NCI-H1105 treated with DMSO at 0.1 percent for 48 hours (cell line): Measurements from ENCODE around the gene CUTA.

Experiments
- DNase-seq: peaks from one replicate; lab custom pipeline; 2025; lab: John Stamatoyannopoulos, UW

CUTA gene

DNA sequence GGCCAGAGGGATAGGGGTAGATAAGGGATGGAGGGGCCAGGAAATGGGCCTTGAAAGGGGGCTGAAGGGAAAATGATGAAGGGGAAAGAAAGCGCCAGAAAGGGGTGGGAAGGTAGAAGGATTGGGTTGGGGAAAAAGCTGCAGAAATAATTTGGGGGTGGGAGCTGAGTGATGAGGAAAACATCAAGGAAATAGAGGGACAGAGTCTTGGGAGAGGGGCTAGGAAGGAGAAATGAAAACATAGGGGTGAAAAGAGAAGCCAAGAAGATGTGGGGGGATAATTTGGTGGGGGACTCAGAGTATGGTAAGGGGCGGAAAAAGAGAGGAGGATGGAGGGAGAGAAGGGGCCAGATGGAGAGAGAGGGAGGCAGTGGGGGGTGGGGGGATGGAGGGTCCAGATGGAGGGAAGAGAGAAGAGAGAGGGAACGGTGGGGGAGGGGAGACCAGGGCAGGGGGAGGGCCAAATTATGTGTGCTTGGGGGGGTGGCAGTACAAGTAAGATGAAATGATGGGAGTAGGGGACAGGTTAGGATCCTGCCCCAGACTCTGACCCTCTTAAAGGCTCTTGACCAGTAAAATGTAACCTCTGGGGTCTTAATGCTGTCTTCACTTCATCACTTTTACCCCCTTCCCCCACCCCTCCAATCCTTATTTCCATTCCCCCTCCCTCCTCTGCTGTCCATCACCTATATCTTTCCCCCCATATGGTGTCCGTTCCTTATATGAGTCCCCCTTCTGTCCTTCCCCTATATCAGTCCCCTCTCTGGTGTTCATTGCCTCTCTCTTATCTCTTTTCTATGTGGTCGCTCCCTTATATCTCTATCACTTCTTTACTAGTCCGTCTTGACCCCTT is 2.8 kb upstream of the CUTA start:
- no peak for DNase-seq

DNA sequence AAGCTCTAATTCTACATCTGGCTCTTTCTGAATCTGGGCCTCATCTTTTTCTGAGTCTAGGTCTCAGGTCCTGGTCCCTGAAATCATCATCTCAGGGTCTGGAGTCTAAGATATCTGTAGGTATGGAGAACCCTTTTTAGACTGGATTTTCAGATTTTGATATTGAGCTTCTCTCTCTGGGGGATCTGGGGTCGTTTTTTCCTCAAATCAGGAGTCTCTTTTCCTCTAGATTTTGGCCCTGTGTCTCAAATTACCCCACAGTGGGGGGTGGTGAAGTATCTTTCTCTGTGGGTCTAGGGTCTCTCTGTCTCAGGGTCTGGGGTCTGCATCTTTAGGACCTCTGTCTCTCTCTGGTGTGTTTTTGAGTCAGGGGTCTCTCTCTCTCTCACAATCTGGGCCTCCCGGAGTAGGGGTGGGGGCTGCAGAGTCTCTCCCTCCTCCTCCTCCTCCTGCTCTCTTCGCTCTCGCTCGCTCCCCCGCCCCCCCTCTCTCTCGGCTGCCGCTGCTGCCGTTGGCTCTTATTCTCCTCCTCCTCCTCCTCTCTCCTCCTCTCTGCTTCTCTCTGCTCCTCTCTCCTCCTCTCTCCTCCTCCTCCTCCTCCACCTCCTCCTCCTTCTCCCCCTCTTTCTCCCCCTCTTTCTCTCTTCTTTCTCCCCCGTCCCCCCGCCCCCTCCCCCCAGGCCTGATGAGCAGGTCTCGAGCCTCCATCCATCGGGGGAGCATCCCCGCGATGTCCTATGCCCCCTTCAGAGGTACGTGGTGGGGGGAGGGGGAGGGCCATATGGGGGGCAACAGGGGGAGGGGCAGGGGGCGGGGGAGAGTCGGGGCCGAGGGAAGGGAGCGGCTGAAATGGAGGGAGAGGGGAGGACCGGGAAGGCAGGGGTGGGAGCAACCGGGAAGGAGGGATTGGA is 1.9 kb upstream of the CUTA start, which contains the start of gene SYNGAP1:
TSS of gene SYNGAP1 (plus strand) at position 486 of the 911 bp plus-strand sequence. CDS start at position 686, 200 bp downstream.
- peak; percentile 50 for DNase-seq

DNA sequence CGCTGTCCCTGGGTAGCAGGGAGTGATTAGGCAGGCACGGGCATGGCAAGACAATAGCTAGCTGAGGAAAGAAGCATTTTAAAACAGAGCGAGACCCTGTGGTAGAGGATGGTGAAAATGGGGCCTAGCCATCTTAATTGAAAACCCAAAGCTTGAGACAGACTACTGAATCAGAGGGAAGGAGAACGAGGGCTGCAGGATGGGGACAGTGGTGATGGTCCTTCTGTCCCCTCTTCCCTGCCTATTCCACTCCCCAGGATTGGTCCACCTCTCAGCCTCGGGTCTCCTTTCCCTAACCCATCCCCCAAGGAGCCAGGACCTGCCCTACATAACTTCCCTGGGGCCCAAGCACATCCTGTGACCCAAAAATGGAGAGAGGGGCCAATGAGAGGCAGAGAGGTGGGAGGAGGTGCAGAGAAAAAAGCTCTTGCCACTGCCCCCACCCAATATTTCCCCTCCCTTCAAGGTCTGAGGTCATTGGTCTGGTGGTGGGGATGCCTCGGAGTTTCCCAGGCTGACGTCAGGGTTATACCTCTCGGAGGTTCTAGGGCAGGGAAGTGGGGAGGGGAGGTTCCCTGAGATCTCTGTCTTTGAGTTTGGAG is 884 bp upstream of the CUTA start:
- no peak for DNase-seq

DNA sequence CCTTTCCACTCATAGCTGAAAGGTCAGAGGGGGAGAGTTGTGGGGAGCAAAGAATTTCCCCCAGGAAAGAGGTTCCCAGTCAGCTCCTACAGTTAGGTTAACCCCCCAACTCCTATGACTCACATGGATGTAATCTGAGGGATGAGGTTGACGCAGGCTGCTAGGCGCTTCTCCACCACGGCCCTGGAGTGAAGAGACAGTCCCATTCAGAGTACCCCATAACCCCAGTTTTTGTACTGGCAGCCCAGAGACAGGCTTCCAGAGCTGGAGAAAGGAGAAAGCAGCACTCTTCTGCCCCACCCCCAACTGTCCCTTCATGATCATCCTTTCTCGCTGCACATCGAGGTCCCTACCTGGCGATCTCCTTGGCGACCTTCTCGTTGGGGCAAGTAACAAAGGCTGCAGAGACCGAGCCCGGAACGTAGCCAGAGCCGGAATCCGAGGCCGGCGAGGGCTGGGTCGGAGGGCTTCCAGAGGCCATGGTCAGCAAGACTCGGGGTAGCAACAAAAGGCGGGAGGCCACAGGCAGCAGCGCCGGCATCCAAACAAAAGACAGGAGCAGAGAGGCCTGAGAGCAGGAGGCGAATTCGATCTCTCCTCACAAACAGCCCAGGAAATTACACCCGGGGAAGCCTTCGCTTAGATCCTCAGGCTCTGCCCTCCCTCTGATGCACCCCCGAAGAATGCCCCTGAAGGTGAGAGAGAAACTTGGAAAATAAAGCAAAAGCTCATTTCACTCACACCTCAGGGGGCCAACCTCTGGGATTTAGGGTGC is 592 bp downstream of the CUTA start:
- DNase-seq = no peak

DNA sequence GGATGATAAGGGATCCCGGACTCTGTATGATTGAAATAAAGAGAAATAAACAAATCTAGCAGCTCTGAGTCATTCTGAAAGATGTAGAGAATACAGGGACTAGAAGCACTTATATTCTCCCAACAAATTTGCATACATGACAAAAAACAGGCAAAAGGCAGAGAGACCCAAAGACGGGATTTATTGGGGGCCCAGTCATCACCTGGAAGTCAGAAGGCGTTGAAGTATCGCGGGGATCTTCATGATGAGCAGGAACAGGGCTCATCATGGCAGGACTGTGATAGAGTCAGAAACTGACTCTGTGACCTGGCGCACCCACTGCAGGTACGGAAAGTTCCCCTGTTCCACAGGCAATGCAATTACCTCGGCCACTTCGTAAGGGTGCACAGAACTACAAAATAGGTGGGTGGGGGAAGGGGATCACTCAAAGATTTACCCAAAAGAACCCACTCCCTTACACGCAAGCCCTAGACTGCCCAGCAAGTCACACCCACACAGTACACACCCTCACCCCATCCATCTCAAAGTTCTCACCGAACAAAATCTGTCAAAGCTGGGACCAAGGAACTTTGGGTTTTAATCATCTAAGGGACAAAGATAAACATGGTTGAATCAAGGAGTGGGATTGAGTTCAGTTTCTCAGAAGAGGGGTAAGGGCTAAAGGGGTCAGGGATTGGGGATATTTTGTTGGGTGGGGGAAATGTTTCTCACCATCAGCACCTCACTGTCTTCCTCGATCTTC is 1.4 kb downstream of the CUTA start:
- DNase-seq = no peak

DNA sequence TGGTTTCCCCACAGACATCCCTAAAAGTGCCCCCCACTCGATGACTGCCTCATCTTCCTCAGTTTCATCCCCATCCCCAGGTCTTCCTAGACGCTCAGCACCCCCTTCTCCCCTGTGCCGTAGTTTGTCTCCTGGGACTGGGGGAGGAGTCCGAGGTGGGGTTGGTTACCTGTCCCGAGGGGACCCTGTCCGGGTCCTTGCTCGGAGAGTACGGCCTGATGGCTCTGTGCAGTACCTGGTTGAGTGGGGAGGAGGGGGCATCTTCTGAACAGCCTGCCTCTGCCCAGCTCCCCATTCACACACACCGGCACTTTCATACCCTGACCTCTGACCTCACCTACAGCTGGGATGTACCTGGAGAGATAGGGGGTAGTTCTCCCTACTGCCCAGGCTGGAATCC is 2.1 kb downstream of the CUTA start:
- DNase-seq = no peak

DNA sequence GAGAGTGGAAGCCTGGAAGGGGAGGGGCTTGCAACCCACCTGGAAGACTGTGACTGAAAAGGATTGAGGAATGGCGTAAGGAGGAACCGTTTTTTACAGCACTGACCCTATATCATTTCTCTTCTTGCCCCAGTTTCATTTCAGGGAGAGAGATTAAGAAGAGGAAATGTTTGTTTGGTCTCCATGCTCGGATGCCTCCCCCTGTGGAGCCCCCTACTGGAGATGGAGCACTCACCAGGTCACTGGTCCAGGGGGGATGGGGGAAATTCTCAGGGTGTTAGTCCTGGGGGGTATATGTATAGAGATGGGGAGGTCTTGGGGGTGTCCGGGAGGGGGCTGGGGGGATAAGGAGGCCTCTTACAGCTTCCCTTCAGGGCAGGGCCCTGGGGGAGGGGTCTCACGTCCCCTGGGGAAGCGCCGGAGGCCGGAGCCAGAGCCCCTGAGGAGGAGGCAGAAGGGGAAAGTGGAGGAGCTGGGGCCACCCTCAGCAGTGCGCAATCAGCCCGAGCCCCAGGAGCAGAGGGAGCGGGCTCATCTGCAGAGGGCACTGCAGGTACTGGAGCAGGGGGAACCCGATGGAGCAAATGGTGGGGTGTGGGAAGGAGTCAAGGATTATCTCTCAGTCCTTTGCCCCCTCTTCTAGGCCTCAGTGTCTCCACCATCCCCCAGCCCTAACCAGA is 3.2 kb downstream of the CUTA start:
- DNase-seq = no peak

DNA sequence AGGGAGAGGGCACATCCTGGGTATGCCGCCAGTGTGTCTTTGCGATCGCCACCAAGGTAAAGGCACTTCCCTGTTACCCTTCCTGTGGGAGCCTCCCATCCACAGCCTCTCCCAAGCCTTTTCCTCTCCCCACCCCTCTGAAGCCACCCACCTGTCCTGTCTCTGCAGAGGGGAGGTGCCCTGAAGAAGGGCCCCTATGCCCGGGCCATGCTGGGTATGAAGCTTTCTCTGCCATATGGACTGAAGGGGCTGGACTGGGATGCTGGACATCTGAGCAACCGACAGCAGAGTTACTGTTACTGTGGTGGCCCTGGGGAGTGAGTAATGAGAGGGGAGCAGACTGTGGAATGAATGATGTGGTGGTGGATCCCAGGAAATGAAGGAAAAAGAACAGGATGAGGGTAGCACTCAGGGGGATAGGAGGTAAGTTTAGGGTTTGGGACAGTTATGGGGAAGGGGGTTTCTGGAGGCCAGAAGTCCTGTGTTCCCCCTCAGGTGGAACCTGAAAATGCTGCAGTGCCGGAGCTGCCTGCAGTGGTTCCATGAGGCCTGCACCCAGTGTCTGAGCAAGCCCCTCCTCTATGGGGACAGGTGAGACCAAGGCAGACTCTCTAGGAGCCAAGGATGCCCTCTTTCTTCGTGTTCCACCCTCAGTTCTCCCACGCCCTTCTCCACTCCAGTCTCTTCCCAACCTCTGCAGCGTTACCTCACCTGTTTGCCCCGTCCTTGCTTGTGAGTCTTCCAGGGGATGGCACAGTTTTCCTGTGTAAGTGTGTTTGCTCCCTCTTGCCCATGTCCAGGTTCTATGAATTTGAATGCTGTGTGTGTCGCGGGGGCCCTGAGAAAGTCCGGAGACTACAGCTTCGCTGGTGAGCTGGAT is 4.4 kb downstream of the CUTA start:
- no peak for DNase-seq

DNA sequence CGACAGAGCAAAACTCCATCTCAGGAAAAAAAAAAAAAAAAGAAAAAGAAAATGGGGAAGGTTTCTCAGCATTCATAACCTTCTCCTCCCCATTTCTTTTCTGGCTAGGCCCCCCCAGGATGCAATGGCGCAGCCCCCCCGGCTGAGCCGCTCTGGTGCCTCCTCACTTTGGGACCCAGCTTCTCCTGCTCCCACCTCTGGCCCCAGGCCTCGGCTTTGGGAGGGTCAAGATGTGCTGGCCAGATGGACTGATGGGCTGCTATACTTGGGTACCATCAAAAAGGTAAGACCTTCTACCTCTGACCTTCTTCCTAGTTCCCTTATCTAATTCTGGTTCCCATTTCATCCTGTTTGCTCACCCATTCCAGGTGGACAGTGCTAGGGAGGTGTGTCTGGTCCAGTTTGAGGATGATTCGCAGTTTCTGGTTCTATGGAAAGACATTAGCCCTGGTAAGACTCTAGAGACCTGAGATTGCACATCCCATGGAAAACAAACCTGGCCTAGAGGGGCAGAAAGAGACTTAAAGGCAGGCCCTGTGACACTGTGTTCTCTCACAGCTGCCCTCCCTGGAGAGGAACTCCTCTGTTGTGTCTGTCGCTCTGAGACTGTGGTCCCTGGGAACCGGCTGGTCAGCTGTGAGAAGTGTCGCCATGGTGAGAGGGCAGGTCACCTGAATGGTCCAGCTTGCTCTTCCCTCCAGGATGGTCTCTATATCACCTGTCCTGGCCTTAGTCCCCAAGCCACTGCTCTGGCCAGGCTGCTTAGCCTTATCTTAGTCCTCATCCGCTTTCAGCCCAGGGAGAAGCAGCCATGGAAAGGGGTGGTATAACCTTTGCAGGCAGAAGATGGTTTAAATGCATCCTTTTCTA is 5.5 kb downstream of the CUTA start:
- no peak for DNase-seq

DNA sequence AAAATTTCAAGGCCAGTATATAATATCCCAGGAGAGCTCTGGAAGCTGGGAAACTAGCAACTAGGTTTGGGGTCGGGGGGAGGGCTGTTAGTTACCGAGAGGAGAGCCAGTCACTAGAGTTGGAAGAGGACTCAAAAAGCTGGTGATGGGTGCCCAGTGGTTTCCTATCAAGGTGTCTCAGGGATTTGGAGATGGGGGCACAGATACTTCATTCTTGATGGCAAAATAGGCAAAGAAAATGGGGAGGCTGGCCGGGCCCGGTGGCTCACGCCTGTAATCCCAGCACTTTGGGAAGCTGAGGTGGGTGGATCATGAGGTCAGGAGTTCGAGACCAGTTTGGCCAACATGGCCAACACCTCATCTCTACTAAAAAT is 6.3 kb downstream of the CUTA start:
- DNase-seq = no peak

DNA sequence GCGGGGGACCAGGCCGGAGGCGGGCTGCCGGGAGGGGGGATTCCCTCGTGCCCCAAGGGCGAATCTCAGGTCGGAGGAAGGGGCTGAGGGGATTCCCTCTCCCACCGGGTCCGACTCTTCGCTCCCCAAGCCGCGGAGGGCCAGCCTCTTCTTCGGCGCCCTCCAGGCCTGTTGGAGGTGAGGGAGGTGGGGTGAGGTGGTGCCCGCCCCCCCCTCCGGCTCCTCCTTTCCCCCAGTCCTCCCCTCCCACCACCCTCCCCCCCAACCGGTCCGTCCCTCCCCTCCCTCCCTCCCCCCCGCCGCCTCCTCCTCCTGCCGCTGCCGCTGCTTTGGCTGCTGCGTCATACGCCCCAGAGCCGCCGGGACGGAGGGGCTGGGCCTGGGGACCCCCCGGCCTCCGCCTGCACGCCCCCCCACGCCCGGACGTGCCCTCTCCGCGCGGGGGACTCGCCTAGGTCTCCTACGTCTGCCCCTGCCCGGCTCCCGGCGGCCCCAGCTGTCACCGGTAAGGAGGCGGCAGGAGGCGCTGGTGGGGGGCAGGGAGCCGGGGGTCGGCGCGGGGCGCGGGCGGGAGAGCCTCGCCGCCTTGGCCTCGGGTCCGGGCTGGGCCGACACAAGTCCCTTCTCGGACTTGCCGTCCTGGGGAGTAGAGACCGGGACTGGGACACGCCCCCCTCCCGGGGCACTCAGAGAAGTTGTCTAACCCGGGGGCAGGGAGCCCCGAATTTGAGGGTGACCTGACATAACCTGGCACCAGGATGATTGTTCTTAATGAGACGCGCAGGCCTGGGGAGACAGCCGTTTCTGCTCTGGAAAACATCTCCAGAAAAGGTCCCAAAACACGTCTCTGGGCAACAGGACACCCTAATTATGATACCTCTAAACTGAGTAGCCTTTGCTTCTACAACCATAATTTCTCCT is 6.9 kb downstream of the CUTA start, which contains the start of gene PHF1:
TSS of gene PHF1 (plus strand) at position 304 of the 921 bp plus-strand sequence. CDS start 1,250 bp downstream, outside the sequence.
- no peak for DNase-seq

DNA sequence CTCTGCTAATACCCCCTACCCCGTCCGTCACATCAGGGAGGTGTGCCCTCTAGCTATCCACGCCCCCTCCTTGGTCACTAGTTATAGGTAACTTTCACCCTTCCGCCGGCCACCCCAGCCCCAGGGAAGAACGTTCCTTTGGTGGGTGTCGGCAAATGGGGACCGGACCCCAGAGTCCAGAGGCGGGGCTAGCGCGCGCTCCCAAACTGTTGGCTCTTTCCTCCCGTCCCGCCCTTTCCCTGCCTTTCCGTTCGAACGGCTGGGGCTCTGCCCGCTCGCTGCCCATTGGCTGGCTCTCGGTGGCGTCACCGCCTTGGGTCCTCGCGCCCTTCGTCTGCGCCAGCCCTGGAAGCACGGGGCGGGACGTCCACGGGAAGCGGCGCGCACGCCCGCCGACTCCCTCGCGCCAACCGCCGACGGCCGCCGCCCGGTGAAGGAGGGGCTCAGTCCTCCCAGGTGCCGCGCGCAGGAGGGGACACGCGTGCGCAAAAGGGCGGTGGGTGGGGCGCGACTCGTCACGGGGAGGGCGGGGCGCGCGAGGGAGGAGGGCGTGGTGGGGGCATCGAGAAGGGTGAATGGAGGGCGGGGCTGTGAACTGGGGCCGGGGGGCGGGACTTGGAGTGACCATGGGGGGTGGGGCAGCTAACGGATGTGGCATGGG is 7.7 kb downstream of the CUTA start:
- DNase-seq = peak; percentile 97

DNA sequence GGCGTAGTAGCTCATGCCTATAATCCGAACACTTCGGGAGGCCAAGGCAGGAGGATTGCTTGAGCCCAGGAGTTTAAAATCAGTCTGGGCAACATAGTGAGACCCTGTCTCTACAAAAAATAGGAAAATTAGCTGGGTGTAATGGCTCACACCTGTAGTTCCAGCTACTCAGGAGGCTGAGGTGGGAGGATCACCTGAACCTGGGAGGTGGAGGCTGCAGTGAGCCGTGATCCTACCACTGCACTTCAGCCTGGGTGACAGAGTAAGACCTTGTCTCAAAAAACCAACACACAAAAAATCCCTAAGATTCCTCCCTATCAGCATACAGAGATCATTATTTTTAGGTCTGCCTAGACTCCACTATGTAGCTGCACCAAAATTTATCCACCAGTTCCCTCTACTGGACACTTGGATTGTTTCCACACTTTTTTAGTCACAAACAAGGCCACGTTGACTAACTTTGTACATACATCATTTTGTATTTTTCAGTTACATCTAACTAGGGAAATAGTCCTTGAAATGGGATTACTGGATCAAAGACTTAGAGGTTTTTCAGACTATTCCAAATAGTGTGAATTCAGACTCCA is 10.7 kb downstream of the CUTA start:
- no peak for DNase-seq

DNA sequence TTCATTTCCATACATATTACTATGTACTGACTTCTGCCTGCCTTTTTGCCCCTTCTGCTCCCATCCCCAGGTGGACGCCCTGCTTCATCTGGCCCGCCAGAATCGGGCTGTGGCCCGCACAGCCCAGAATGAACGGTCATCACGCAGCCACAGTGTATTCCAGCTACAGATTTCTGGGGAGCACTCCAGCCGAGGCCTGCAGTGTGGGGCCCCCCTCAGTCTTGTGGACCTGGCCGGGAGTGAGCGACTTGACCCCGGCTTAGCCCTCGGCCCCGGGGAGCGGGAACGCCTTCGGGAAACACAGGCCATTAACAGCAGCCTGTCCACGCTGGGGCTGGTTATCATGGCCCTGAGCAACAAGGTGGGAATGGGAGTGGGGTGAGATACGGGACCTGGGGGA is 11.8 kb downstream of the CUTA start:
- DNase-seq = no peak

DNA sequence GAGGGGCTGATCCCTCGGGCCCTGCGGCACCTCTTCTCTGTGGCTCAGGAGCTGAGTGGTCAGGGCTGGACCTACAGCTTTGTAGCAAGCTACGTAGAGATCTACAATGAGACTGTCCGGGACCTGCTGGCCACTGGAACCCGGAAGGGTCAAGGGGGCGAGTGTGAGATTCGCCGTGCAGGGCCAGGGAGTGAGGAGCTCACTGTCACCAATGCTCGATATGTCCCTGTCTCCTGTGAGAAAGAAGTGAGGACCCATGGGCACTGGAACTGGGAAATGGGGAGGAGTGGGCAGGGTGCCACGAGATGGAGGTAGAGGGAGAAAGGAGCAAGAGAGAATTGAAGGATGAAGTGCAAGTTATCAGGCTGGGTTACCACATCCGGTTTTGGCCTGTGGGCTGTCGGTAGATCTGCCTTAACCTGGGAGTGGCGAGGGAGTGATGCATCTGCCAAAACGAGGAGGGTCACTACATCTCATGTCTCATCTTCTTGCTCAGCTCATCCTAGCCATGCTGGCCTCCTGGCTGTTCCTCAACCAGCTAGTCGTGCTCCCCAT is 12.4 kb downstream of the CUTA start:
- no peak for DNase-seq

DNA sequence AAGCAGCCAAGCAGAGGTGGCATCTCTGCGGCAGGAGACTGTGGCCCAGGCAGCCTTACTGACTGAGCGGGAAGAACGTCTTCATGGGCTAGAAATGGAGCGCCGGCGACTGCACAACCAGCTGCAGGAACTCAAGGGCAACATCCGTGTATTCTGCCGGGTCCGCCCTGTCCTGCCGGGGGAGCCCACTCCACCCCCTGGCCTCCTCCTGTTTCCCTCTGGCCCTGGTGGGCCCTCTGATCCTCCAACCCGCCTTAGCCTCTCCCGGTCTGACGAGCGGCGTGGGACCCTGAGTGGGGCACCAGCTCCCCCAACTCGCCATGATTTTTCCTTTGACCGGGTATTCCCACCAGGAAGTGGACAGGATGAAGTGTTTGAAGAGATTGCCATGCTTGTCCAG is 13.0 kb downstream of the CUTA start:
- DNase-seq = no peak
